K562 (cell line): ENCODE results near the gene PAQR6. TPM values are rescaled to one million over a fixed set of nuclear protein-coding genes. Genes with fewer than 3 reads are reported as not detected.

Source experiments
- BRF1 ChIP-seq: IDR thresholded peaks from 3 replicates; pipeline ENCODE4 v1.6.1; 2011; ENCODE audit warnings: borderline replicate concordance, mild to moderate bottlenecking; ENCODE audit not compliant: insufficient read length; ENCODE audit errors: extremely low read depth
- FUS ChIP-seq: fragments of 200-400 bp; formaldehyde crosslinking; optimal IDR thresholded peaks from 2 replicates; pipeline ENCODE3; 2017; ENCODE audit warnings: low read depth, low read length
- MECOM ChIP-seq: fragments of 250-450 bp; sonication (Bioruptor Pico); IDR thresholded peaks from 2 replicates; pipeline ENCODE4 v1.8.0; 2022; ENCODE audit warnings: inconsistent platforms
- NELFE ChIP-seq: IDR thresholded peaks from 2 replicates; pipeline ENCODE4 v1.6.1; 2011; ENCODE audit warnings: mild to moderate bottlenecking; ENCODE audit not compliant: insufficient read depth, insufficient read length
- NR1H2 ChIP-seq: sonication (generic); formaldehyde crosslinking; IDR thresholded peaks from 2 replicates; pipeline ENCODE4 v1.4.0; 2020; ENCODE audit warnings: mild to moderate bottlenecking, missing genetic modification reagents
- RHOXF2B ChIP-seq: fragments of 250-450 bp; sonication (Bioruptor Pico); conservative IDR thresholded peaks from 2 replicates; pipeline ENCODE4 v1.5.1; 2021
- SMARCA4 ChIP-seq: fragments of 450-650 bp; IDR thresholded peaks from 2 replicates; pipeline ENCODE4 v1.6.1; 2016
- SRF ChIP-seq, 2 experiments: fragments of 250-450, 450-650 bp in 1 of 2; sonication (Bioruptor Pico) in 1 of 2; sonication (generic) in 1 of 2; formaldehyde crosslinking; IDR thresholded peaks; 2 replicates each; pipeline versions ENCODE4 v1.5.0 to v1.5.1; 2020 to 2022; ENCODE audit warnings: mild to moderate bottlenecking in 1 of 2, missing genetic modification reagents in 1 of 2
- TFAP4 ChIP-seq: sonication (generic); formaldehyde crosslinking; IDR thresholded peaks from 2 replicates; pipeline ENCODE4 v1.8.0; 2022; ENCODE audit warnings: missing genetic modification reagents, mild to moderate bottlenecking, moderate library complexity, borderline replicate concordance
- ZFP30 ChIP-seq: fragments of 250-450 bp; sonication (Bioruptor Pico); IDR thresholded peaks from 2 replicates; pipeline ENCODE4 v1.8.0; 2022; ENCODE audit warnings: moderate library complexity, mild to moderate bottlenecking, inconsistent platforms, borderline replicate concordance
- ZNF407 ChIP-seq: fragments of 450-650 bp; IDR thresholded peaks from 2 replicates; pipeline ENCODE4 v1.6.1; 2016; ENCODE audit warnings: low read depth
- ZNF436 ChIP-seq: fragments of 250-450, 450-650 bp; sonication (Bioruptor Pico); formaldehyde crosslinking; IDR thresholded peaks from 2 replicates; pipeline ENCODE4 v1.7.0; 2020; ENCODE audit warnings: mild to moderate bottlenecking
- polyA plus RNA-seq, 8 experiments: library from polyadenylated mRNA; depleted of rRNA in 4 of 8; stranded (reverse) in 5 of 8; unstranded in 3 of 8; fragments of >200 nt; fragmentation: Nextera tagmentation in 2 of 8; fragmentation: Illumina TruSeq in 1 of 8; extraction: Ambion mirVana in 2 of 8; extraction: Trizol in 1 of 8; gene quantifications; 2 replicates each; pipeline versions ENCODE4 v1.2.1 to v1.2.3, GENCODE V29; 2011 to 2014; ENCODE audit warnings: inconsistent platforms in 1 of 8, missing spikeins in 1 of 8
- total RNA-seq, 7 experiments: library from RNA; depleted of rRNA in 6 of 7; stranded (reverse); fragments of >200 nt in 6 of 7; fragmentation: Illumina TruSeq in 2 of 7; extraction: Trizol in 2 of 7; gene quantifications; 2 replicates each; pipeline versions ENCODE4 v1.2.1 to v1.2.3, GENCODE V29; 2011 to 2021; ENCODE audit warnings: low replicate concordance in 1 of 7
- TF ChIP-seq, protein P1 (sequence below): sonication (generic); formaldehyde crosslinking; IDR thresholded peaks from 2 replicates; pipeline ENCODE4 v1.8.1; 2023; ENCODE audit warnings: mild to moderate bottlenecking, missing genetic modification reagents
- TF ChIP-seq, protein P2 (sequence below): fragments of 250-450 bp; sonication (Bioruptor Pico); IDR thresholded peaks from 2 replicates; pipeline ENCODE4 v1.8.0; 2021; ENCODE audit warnings: mild to moderate bottlenecking, moderate library complexity

PAQR6 gene
- total and polyA plus RNA-seq, 9 of the 15 experiments (the other 6 are each of a cell fraction or from before 2014, with no cell fraction given): 0.07 to 1.8 (median 0.62) TPM

DNA sequence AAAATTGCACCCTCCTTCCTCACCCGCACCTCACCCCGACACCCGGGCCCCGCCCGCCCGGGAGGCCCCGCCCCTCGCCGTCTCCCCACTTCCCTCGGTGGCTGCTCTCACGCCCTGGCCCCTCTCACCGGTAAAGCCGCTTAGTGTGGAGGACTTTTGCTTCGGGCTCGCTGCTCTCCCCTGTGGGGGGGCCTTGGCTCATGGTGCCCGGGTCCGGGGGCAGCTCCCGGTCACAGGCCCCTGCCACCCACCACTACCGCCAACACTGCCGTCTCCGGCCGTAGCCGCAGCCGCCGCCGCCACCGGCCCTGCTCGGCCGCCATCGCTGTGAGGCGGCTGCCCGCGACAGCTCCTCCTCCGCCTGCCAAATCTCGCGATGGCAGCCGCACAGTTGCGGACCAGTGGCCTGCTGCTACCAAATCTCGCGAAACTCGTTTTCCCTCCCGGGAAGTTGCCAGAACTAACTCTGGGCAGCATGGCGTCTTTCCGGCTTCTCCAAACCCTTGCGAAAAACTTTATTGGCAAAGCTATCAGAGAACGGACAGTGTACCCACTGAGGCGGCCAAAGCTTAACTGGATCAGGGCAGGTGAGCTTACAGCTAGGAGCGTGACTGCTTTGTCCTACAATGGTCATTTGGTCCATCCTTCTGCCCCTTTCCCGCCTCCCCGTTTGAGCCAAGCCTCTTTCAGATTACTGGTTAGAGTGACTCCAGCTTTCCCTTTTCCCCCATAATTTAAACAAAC, 34.8 kb upstream of the PAQR6 start, which contains the start of gene SMG5 (continued):
- TF ChIP-seq TFAP4 (CRISPR knock-in tag): peak; percentile 87
- TF ChIP-seq ZNF436 (CRISPR knock-in tag): no peak
- TF ChIP-seq BRF1: no peak
- no peak for TF ChIP-seq NR1H2
- TF ChIP-seq, protein P1, sequence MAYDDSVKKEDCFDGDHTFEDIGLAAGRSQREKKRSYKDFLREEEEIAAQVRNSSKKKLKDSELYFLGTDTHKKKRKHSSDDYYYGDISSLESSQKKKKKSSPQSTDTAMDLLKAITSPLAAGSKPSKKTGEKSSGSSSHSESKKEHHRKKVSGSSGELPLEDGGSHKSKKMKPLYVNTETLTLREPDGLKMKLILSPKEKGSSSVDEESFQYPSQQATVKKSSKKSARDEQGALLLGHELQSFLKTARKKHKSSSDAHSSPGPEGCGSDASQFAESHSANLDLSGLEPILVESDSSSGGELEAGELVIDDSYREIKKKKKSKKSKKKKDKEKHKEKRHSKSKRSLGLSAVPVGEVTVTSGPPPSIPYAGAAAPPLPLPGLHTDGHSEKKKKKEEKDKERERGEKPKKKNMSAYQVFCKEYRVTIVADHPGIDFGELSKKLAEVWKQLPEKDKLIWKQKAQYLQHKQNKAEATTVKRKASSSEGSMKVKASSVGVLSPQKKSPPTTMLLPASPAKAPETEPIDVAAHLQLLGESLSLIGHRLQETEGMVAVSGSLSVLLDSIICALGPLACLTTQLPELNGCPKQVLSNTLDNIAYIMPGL (CRISPR knock-in tag): no peak
- TF ChIP-seq ZNF407: peak; percentile 89
- TF ChIP-seq SMARCA4: no peak
- TF ChIP-seq FUS: no peak
- TF ChIP-seq SRF (CRISPR knock-in tag; IDR thresholded peaks at IDR 0.05): peak in 1 of 2 experiments; percentile 36; a peak in 2 of 4 replicates
- TF ChIP-seq NELFE: no peak
- TF ChIP-seq, protein P2, sequence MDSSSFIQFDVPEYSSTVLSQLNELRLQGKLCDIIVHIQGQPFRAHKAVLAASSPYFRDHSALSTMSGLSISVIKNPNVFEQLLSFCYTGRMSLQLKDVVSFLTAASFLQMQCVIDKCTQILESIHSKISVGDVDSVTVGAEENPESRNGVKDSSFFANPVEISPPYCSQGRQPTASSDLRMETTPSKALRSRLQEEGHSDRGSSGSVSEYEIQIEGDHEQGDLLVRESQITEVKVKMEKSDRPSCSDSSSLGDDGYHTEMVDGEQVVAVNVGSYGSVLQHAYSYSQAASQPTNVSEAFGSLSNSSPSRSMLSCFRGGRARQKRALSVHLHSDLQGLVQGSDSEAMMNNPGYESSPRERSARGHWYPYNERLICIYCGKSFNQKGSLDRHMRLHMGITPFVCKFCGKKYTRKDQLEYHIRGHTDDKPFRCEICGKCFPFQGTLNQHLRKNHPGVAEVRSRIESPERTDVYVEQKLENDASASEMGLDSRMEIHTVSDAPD (CRISPR knock-in tag): no peak
- TF ChIP-seq MECOM (CRISPR knock-in tag): no peak
- TF ChIP-seq RHOXF2B (CRISPR knock-in tag): no peak
- no peak for TF ChIP-seq ZFP30 (CRISPR knock-in tag)
